Testis (tissue), 2 donors: ENCODE data around the gene MPRIP.

Experiments
- CTCF ChIP-seq, 3 experiments: fragments of 450-650 bp in 2 of 3; fragments of 200-600 bp in 1 of 3; sonication (generic) in 1 of 3; IDR thresholded peaks; one replicate each; pipeline ENCODE4 v1.5.1; 2016 to 2019; ENCODE audit warnings: antibody characterized with exemption in 3 of 3, mild to moderate bottlenecking in 2 of 3, moderate library complexity in 1 of 3
- POLR2A ChIP-seq: fragments of 450-650 bp; IDR thresholded peaks from one replicate; pipeline ENCODE4 v1.6.1; 2017; ENCODE audit warnings: antibody characterized with exemption, mild to moderate bottlenecking, moderate library complexity

GRCh38 chr17:17035490-17035889 lies 6.8 kb upstream of the MPRIP start:
- no peak for TF ChIP-seq POLR2A
- TF ChIP-seq CTCF (IDR thresholded peaks at IDR 0.05) = no peak
